ENCODE measurements around the gene P2RX1. TPM values are rescaled to one million over a fixed set of nuclear protein-coding genes. Genes with fewer than 3 reads are reported as not detected.

P2RX1 gene
- total and polyA plus RNA-seq, 4 donors = 0.44 to 5.2 (median 0.64) TPM

- 77% methylated on average over 8 of the region's 8 CpGs for WGBS
- Histone ChIP-seq H3K9me3 (ENCODE audit: control insufficient read depth in 4 of 4, low read length in 3 of 4) (no peaks in the 10 kb centered on the region), H3K4me1 (ENCODE audit: control insufficient read depth in 4 of 4, insufficient read depth in 4 of 4, low read length in 3 of 4) (peaks cover 0 to 3% (median 1%) of the 10 kb centered on the region in 4 donors), H3K27me3 (ENCODE audit: control insufficient read depth in 4 of 4, insufficient read depth in 4 of 4, low read length in 3 of 4) (no peaks in the 10 kb centered on the region), H3K36me3 (ENCODE audit: control insufficient read depth in 4 of 4, insufficient read depth in 3 of 4, low read depth in 1 of 4, low read length in 3 of 4) (no peaks in the 10 kb centered on the region), H3K4me3 (ENCODE audit: low read depth in 1 of 3, low read length in 3 of 3) (no peak overlapping the region), H3K27ac (ENCODE audit: low read depth in 1 of 2, low read length in 2 of 2) (no peak overlapping the region), H3K9ac (ENCODE audit: low read depth in 1 of 2, low read length in 2 of 2) (no peak overlapping the region)
- TF ChIP-seq NR2F2 (IDR thresholded peaks at IDR 0.05) = peak; percentile 44
- TF ChIP-seq HNF4A (conservative IDR thresholded peaks at IDR 0.05) = no peak
- DNase-seq (ENCODE audit: low spot score) = no peak
Observed at GRCh38 chr17:3918372-3919122, 2.3 kb upstream of the P2RX1 start.

- peak in 1 of 2 donors; percentile 54 for TF ChIP-seq RXRA (IDR thresholded peaks at IDR 0.05)
- peak; percentile 92 for TF ChIP-seq NR2F2 (IDR thresholded peaks at IDR 0.05)
- TF ChIP-seq FOXA1 (IDR thresholded peaks at IDR 0.05) = no peak
- no peak overlapping the region for H3K4me3 ChIP-seq (ENCODE audit: low read depth in 1 of 3, low read length in 3 of 3)
- no peaks in the 10 kb centered on the region for H3K9me3 ChIP-seq (ENCODE audit: control insufficient read depth in 4 of 4, low read length in 3 of 4)
- no peak overlapping the region for H3K9ac ChIP-seq (ENCODE audit: low read depth in 1 of 2, low read length in 2 of 2)
- H3K27me3 ChIP-seq (ENCODE audit: control insufficient read depth in 4 of 4, insufficient read depth in 4 of 4, low read length in 3 of 4) = no peaks in the 10 kb centered on the region
- peak overlapping the region in 1 of 2 donors; percentile 62 for H3K27ac ChIP-seq (ENCODE audit: low read depth in 1 of 2, low read length in 2 of 2)
- H3K36me3 ChIP-seq (ENCODE audit: control insufficient read depth in 4 of 4, insufficient read depth in 3 of 4, low read depth in 1 of 4, low read length in 3 of 4) = no peaks in the 10 kb centered on the region
- peak; percentile 54 for DNase-seq (ENCODE audit: low spot score)
- WGBS = 43% methylated on average over 11 of the region's 11 CpGs
- peaks cover 0 to 4% (median 2%) of the 10 kb centered on the region in 4 donors for H3K4me1 ChIP-seq (ENCODE audit: control insufficient read depth in 4 of 4, insufficient read depth in 4 of 4, low read length in 3 of 4)
Observed at GRCh38 chr17:3917391-3917931, 1.2 kb upstream of the P2RX1 start.

GRCh38 chr17:3916825-3917224, 560 bp upstream of the P2RX1 start:
- Histone ChIP-seq H3K9me3 (ENCODE audit: control insufficient read depth in 4 of 4, low read length in 3 of 4) (no peaks in the 10 kb centered on the region), H3K9ac (ENCODE audit: low read depth in 1 of 2, low read length in 2 of 2) (no peak overlapping the region), H3K4me1 (ENCODE audit: control insufficient read depth in 4 of 4, insufficient read depth in 4 of 4, low read length in 3 of 4) (peaks cover 0 to 4% (median 2%) of the 10 kb centered on the region in 4 donors), H3K36me3 (ENCODE audit: control insufficient read depth in 4 of 4, insufficient read depth in 3 of 4, low read depth in 1 of 4, low read length in 3 of 4) (no peaks in the 10 kb centered on the region), H3K4me3 (ENCODE audit: low read depth in 1 of 3, low read length in 3 of 3) (no peak overlapping the region), H3K27me3 (ENCODE audit: control insufficient read depth in 4 of 4, insufficient read depth in 4 of 4, low read length in 3 of 4) (no peaks in the 10 kb centered on the region), H3K27ac (ENCODE audit: low read depth in 1 of 2, low read length in 2 of 2) (peak overlapping the region; percentile 22 to 62)
- TF ChIP-seq RXRA (IDR thresholded peaks at IDR 0.05) = no peak
- no peak for TF ChIP-seq GABPA (IDR thresholded peaks at IDR 0.05 in 1 of 2, conservative IDR thresholded peaks at IDR 0.05 in 1 of 2)
- TF ChIP-seq YY1 (IDR thresholded peaks at IDR 0.05) = no peak
- TF ChIP-seq MAX (IDR thresholded peaks at IDR 0.05) = no peak
- TF ChIP-seq FOXA1 (IDR thresholded peaks at IDR 0.05) = no peak
- TF ChIP-seq FOXA2 (IDR thresholded peaks at IDR 0.05) = no peak
- no peak for DNase-seq (ENCODE audit: low spot score)
- 65% methylated on average over 10 of the region's 10 CpGs for WGBS

- Histone ChIP-seq H3K9ac (ENCODE audit: low read depth in 1 of 2, low read length in 2 of 2) (no peak overlapping the region), H3K27ac (ENCODE audit: low read depth in 1 of 2, low read length in 2 of 2) (peak overlapping the region in 1 of 2 donors; percentile 53), H3K4me1 (ENCODE audit: control insufficient read depth in 4 of 4, insufficient read depth in 4 of 4, low read length in 3 of 4) (peaks cover 0 to 4% (median 2%) of the 10 kb centered on the region in 4 donors), H3K36me3 (ENCODE audit: control insufficient read depth in 4 of 4, insufficient read depth in 3 of 4, low read depth in 1 of 4, low read length in 3 of 4) (no peaks in the 10 kb centered on the region), H3K9me3 (ENCODE audit: control insufficient read depth in 4 of 4, low read length in 3 of 4) (no peaks in the 10 kb centered on the region), H3K4me3 (ENCODE audit: low read depth in 1 of 3, low read length in 3 of 3) (no peak overlapping the region), H3K27me3 (ENCODE audit: control insufficient read depth in 4 of 4, insufficient read depth in 4 of 4, low read length in 3 of 4) (no peaks in the 10 kb centered on the region)
- TF ChIP-seq HNF4A (conservative IDR thresholded peaks at IDR 0.05) (no peak), FOXA1 (IDR thresholded peaks at IDR 0.05) (no peak), EGR1 (IDR thresholded peaks at IDR 0.05; ENCODE audit: low read depth in 2 of 2) (no peak)
- no peak for DNase-seq (ENCODE audit: low spot score)
- 76% methylated on average over 13 of the region's 13 CpGs for WGBS
Observed at GRCh38 chr17:3915581-3915994, 677 bp downstream of the P2RX1 start.
